Daoy (cell line): Measurements from ENCODE around the gene CEBPZ. TPM values are rescaled to one million over a fixed set of nuclear protein-coding genes. Genes with fewer than 3 reads are reported as not detected.
"Not testable (repeated sequence)": the region's sequence is repeated elsewhere in the genome, so short reads cannot be mapped to it uniquely, and the experiment has no call there.

Source experiments
- DNase-seq: peaks from one replicate; pipeline ENCODE4 v3.0.0-alpha.2; 2015; ENCODE audit warnings: low read depth
- total RNA-seq: library from RNA; depleted of rRNA; stranded (reverse); fragments of >200 nt; shearing (Covaris generic); gene quantifications from 2 replicates; pipeline ENCODE4 v1.2.3, GENCODE V29; 2014

CEBPZ gene
- total RNA-seq, 1 experiment from 2014 or later: 130 TPM

GRCh38 chr2:37224063-37224462, 7.3 kb downstream of the CEBPZ start:
- no peak for DNase-seq

- no peak for DNase-seq
Measured at GRCh38 chr2:37223131-37223530, 8.3 kb downstream of the CEBPZ start.

DNA sequence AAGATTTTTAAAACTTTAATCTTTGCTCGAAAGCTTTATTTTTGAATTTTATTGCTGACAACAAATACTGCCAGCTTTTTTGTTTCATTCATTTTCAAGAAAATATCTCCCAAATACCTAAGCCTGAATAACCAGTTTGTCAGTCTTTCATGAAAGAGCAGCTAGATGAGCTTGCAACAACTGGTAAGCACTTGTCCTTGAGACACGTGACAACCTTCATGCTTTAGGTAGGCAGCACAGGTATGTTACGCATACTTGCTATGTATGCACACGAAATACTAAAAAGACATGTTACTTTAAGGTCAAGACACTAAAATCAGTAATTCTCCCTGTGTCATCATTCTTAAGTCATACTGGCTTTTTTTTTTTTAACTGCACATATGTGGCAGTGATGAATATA, 12.3 kb downstream of the CEBPZ start:
- no peak for DNase-seq

- DNase-seq: no peak
Measured at GRCh38 chr2:37215250-37215649, 16.1 kb downstream of the CEBPZ start.

GRCh38 chr2:37211939-37212338, 19.5 kb downstream of the CEBPZ start:
- DNase-seq: no peak

- DNase-seq: no peak
Measured at GRCh38 chr2:37211212-37211611, 20.2 kb downstream of the CEBPZ start.

DNA sequence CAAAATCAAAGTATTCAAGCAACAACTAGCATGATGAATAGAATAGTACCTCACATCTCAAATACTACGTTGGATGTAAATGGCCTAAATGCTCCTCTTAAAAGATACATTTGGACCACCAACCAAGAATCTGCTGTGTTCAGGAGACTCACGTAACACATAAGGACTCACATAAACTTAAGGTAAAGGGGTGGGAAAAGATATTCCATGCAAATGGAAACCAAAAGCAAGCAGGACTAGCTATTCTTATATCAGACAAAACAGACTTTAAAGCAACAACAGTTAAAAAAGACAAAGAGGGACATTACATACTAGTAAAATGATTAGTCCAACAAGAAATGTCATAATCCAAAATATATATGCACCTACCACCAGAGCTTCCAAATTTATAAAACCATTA, 24.6 kb downstream of the CEBPZ start:
- not testable (repeated sequence) for DNase-seq

DNA sequence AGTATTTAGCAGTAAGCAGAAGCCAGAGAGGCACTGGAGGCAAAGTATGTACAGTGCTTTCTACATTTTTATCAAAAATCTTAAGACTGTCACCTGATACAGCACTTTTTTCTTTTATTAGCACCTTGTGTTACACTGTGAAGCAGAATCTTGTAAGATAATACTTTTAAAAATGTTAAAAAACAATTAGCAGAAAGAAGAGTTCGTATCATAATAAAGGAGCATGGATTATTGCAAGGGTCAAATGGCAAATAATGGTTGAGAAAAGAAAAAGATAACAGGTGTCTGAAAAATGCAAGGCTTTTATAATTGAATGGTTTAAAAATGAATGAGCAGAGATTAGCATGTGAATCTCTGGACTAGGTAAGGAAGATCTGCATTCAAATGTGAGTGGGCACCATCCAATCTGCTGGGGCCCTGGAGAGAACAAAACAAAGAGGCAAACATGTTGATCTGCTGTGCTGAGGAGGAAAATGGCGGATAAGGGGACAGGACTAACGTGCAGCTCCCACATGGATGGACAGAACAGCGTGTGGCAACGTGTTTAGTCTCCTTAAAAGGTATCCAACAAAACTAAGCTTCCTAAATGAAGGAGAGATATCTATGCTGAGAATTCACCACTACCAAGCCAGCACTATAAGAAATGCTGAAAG, 25.6 kb downstream of the CEBPZ start:
- no peak for DNase-seq

- DNase-seq: not testable (repeated sequence)
Measured at GRCh38 chr2:37205071-37205661, 26.2 kb downstream of the CEBPZ start.

GRCh38 chr2:37203708-37204107, 27.7 kb downstream of the CEBPZ start:
- DNase-seq: no peak

DNA sequence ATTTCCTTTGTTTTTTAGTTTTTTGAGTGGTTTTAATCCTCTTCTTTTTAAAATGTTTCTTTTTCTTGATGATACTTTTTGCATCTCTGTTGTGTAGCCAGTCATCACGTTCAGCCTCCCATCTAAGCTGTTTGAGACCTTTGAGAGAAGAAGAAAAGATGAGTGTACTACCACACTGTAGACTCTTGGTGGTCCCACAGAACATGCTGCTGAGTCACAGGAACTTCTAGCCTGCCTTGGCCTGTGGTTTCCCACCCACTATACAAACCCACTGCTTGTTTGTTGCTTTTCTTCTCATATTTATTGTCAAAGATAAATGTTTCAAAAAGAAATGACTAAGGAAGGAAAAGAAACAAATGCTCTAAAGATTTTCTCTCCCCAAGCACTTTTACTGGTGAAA, 29.6 kb downstream of the CEBPZ start:
- DNase-seq: peak; percentile 27

- no peak for DNase-seq
Measured at GRCh38 chr2:37201208-37201607, 30.2 kb downstream of the CEBPZ start.

DNA sequence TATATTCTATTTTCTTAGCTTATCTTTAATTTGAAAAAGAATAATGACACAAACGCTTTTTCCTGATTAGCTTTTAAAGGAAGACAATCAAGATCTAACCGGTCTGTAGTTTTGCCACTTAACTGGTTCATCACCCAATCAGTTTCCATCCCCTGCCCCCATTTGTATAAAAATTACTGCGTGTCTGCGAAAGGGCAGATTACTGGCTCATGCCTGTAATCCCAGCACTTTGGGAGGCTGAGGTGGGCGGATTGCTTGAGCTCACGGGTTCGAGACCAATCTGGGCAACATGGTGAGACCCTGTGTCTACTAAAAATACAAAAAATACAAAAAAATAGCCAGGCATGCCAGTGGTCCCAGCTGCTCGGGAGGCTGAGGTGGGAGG, 32.7 kb downstream of the CEBPZ start:
- no peak for DNase-seq

DNA sequence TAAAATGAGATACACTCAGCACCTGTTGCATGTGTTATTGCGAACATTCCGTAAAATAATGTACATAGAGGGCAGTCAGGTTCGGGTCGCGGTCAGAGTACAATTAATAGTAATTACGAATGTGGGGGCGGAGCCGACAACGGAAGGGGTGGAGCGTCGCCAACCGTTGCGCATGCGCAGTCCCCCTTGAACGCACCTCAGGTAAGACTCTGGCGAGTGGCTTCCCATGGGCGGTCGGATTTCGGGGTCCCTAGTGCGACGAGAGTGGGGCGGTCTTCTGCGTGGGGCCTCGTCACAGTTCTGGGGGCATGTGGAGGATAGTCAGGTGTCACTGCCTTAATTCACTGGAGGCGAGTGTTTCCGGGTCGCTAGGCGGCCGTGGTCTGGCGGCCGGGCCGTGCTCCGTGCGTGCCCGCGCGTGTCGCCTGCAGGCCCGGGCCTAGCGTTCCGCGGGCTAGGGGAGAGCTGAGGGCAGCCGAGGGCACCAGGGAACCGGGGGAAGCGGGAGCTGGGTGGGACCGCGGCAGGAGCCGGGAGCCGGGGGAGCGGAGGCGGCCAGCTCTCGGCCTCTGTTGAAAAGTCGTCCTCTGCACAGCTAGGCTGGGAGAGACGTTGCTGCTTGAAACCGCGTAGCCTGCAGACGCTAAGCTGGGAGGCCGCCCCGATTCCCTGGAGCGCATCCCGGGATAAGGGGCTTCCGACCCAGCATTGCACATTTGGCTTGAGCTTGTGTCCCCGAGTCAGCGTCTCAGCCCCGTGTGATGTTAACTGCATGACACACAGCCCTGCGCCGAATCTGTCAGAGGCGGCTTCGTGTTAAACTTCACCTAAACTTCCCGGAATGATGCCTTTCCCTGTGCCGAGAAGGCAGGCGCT, 34.8 kb downstream of the CEBPZ start, which contains the start of gene CEBPZOS:
CEBPZOS (plus strand) TSS at position 177 of the 876 bp plus-strand sequence. CDS start 3,209 bp downstream, outside the sequence.
- peak; percentile 88 for DNase-seq

DNA sequence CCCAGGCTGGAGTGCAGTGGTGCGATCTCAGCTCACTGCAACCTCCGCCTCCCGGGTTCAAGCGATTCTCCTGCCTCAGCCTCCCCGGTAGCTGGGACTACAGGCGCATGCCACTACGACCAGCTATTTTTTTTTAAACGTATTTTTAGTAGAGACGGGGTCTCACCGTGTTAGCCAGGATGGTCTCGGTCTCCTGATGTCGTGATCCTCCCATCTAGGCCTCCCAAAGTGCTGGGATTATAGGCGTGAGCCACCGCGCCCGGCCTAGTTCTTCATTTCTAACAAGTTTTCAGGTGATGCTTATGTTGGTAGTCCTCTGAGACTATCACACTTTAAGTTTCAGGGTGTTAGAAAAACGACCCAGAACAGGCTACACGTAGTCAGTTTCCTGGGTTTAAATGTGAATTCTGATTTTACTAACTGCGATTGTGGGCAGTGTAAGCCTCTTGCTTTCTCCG, 35.5 kb downstream of the CEBPZ start:
- not testable (repeated sequence) for DNase-seq

GRCh38 chr2:37192551-37192950, 38.8 kb downstream of the CEBPZ start:
- no peak for DNase-seq

GRCh38 chr2:37191747-37192146, 39.6 kb downstream of the CEBPZ start:
- DNase-seq: no peak

- DNase-seq: no peak
Measured at GRCh38 chr2:37191253-37191652, 40.1 kb downstream of the CEBPZ start.

DNA sequence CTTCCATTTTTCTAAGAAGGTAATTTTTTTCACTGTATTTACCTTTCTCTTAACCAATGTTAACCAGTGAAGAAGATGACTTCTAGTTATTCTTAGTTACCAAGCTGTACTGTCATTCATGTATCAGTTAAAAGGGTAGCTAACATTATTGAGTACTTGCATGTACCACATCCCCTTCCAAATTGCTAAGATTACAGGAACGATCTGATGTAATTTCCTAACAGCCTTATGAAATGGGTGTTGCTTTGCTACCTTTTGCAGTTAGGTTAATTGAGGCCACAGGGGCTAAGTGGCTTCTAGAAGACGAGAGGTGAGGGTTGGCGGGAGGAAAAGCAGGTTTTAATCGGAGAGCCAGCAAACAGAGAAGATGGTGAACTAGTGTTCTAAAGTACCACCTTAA, 41.1 kb downstream of the CEBPZ start:
- DNase-seq: no peak

GRCh38 chr2:37189452-37190153, 41.8 kb downstream of the CEBPZ start:
- peak; percentile 95 for DNase-seq

- DNase-seq: no peak
Measured at GRCh38 chr2:37188570-37188969, 42.8 kb downstream of the CEBPZ start, which contains the start of gene SULT6B1. SULT6B1 (minus strand) TSS chr2:37188670; CDS start chr2:37188640, 30 bp downstream.
